IMR-90 (cell line): ENCODE measurements around the gene GLRB. TPM values are rescaled to one million over a fixed set of nuclear protein-coding genes. Genes with fewer than 3 reads are reported as not detected.

Source experiments
- ATAC-seq: fragments of 200-7000 bp; cut with Tn5 transposase; 2 replicates; pipeline ENCODE4 v1.9.1; 2020; ENCODE audit warnings: low read depth, mild to moderate bottlenecking, moderate library complexity
- BruUV-seq: library from RNA; stranded (reverse); fragments of 400-500 nt; replicated peaks from 2 replicates; lab custom pipeline; 2021; lab: Mats Ljungman, UMichigan
- CTCF ChIA-PET: fragments of 300-600 bp; formaldehyde crosslinking; extraction: SDS; loops from one replicate; lab custom pipeline; 2021; ENCODE audit warnings: antibody characterized with exemption; lab: Yijun Ruan, JAX
- POLR2A ChIA-PET: fragments of 300-600 bp; sonication (Branson Sonifier 250); formaldehyde crosslinking; loops from one replicate; lab custom pipeline; 2022; ENCODE audit warnings: antibody characterized with exemption; ENCODE audit not compliant: unreplicated experiment; lab: Charles Lee
- DNase-seq: peaks from one replicate; pipeline ENCODE4 v3.0.0; 2013
- H2AFZ ChIP-seq: replicated peaks from 2 replicates; pipeline ENCODE3; 2013; ENCODE audit warnings: low read length, mild to moderate bottlenecking; ENCODE audit not compliant: poor library complexity
- H2AK5ac ChIP-seq: 2 replicates; pipeline ENCODE4 v1.6.1; 2013; ENCODE audit warnings: low read depth, low read length, inconsistent platforms
- H2AK9ac ChIP-seq: replicated peaks from 2 replicates; pipeline ENCODE3; 2013; ENCODE audit warnings: mild to moderate bottlenecking, low read depth, low read length, moderate library complexity; ENCODE audit not compliant: poor library complexity
- H2BK120ac ChIP-seq: 2 replicates; pipeline ENCODE4 v1.6.1; 2013; ENCODE audit warnings: low read depth, low read length, inconsistent platforms
- H2BK15ac ChIP-seq: 3 replicates; pipeline ENCODE4 v1.6.1; 2013; ENCODE audit warnings: low read depth, low read length, inconsistent platforms
- H2BK20ac ChIP-seq: 2 replicates; pipeline ENCODE4 v1.6.1; 2013; ENCODE audit warnings: low read depth, mild to moderate bottlenecking, inconsistent platforms, low read length, moderate library complexity
- H2BK5ac ChIP-seq: 2 replicates; pipeline ENCODE4 v1.6.1; 2013; ENCODE audit warnings: mild to moderate bottlenecking, low read depth, low read length, inconsistent platforms; ENCODE audit not compliant: poor library complexity, severe bottlenecking
- H3K14ac ChIP-seq: replicated peaks from 2 replicates; pipeline ENCODE4 v1.6.1; 2013; ENCODE audit warnings: low read depth, low read length, inconsistent platforms
- H3K18ac ChIP-seq: 2 replicates; pipeline ENCODE4 v1.6.1; 2013; ENCODE audit warnings: low read depth, low read length, control low read depth
- H3K23ac ChIP-seq: 2 replicates; pipeline ENCODE4 v1.6.1; 2013; ENCODE audit warnings: low read depth, low read length, inconsistent platforms
- H3K27ac ChIP-seq: 2 replicates; pipeline ENCODE4 v1.5.1; 2013; ENCODE audit warnings: mild to moderate bottlenecking, control low read depth, low read length; ENCODE audit not compliant: insufficient read depth
- H3K27me3 ChIP-seq: 2 replicates; pipeline ENCODE4 v1.6.1; 2013; ENCODE audit warnings: low read length; ENCODE audit not compliant: control insufficient read depth, insufficient read depth
- H3K36me3 ChIP-seq: 2 replicates; pipeline ENCODE4 v1.6.1; 2013; ENCODE audit warnings: low read length, mixed read lengths; ENCODE audit not compliant: control insufficient read depth, insufficient read depth
- H3K4ac ChIP-seq: 2 replicates; pipeline ENCODE4 v1.6.1; 2013; ENCODE audit warnings: low read depth, low read length, inconsistent platforms
- H3K4me1 ChIP-seq: 2 replicates; pipeline ENCODE4 v1.6.1; 2013; ENCODE audit warnings: low read length, mixed read lengths; ENCODE audit not compliant: control insufficient read depth, insufficient read depth
- H3K4me2 ChIP-seq: 2 replicates; pipeline ENCODE4 v1.6.1; 2013; ENCODE audit warnings: low read depth, mild to moderate bottlenecking, control low read depth, low read length, moderate library complexity
- H3K4me3 ChIP-seq: 2 replicates; pipeline ENCODE4 v1.5.1; 2013; ENCODE audit warnings: low read depth, mild to moderate bottlenecking, control low read depth, low read length, moderate library complexity; ENCODE audit not compliant: insufficient read depth
- H3K56ac ChIP-seq: 2 replicates; pipeline ENCODE4 v1.6.1; 2013; ENCODE audit warnings: low read length, inconsistent platforms; ENCODE audit not compliant: insufficient read depth; ENCODE audit errors: extremely low read depth
- H3K79me1 ChIP-seq, 2 experiments: 2 replicates each; pipeline ENCODE4 v1.6.1; 2013; ENCODE audit warnings: low read length in 2 of 2, inconsistent platforms in 1 of 2, low read depth in 1 of 2
- H3K9ac ChIP-seq: 2 replicates; pipeline ENCODE4 v1.6.1; 2013; ENCODE audit warnings: low read depth, low read length, control low read depth
- H3K9me1 ChIP-seq: 2 replicates; pipeline ENCODE4 v1.6.1; 2013; ENCODE audit warnings: low read length, inconsistent platforms; ENCODE audit not compliant: insufficient read depth
- H3K9me3 ChIP-seq: 2 replicates; pipeline ENCODE4 v1.6.1; 2013; ENCODE audit warnings: low read length; ENCODE audit not compliant: control insufficient read depth, insufficient read depth
- H4K20me1 ChIP-seq: 2 replicates; pipeline ENCODE4 v1.6.1; 2013; ENCODE audit warnings: low read length, inconsistent platforms; ENCODE audit not compliant: insufficient read depth
- H4K5ac ChIP-seq: 2 replicates; pipeline ENCODE4 v1.6.1; 2013; ENCODE audit warnings: mild to moderate bottlenecking, low read depth, low read length, control low read depth
- H4K8ac ChIP-seq, 2 experiments: 2 replicates each; pipeline ENCODE4 v1.6.1; 2013; ENCODE audit warnings: low read depth in 2 of 2, low read length in 2 of 2, control low read depth in 1 of 2, inconsistent platforms in 1 of 2
- H4K91ac ChIP-seq: 2 replicates; pipeline ENCODE4 v1.6.1; 2013; ENCODE audit warnings: low read depth, low read length, inconsistent platforms; ENCODE audit not compliant: insufficient read depth
- BHLHE40 ChIP-seq: fragments of 150-350 bp; IDR thresholded peaks from 2 replicates; pipeline ENCODE4 v1.6.1; 2016; ENCODE audit warnings: mild to moderate bottlenecking, low read depth, low read length
- CEBPB ChIP-seq: IDR thresholded peaks from 2 replicates; pipeline ENCODE4 v1.6.1; 2012; ENCODE audit warnings: low read depth, low read length, improper control_type of control experiment
- MAZ ChIP-seq: IDR thresholded peaks from 2 replicates; pipeline ENCODE4 v1.6.1; 2012; ENCODE audit warnings: low read depth, mild to moderate bottlenecking, low read length, improper control_type of control experiment, moderate library complexity, borderline replicate concordance
- MXI1 ChIP-seq: IDR thresholded peaks from 2 replicates; pipeline ENCODE4 v1.6.1; 2012; ENCODE audit warnings: low read depth, mild to moderate bottlenecking, low read length, moderate library complexity, borderline replicate concordance
- RCOR1 ChIP-seq: IDR thresholded peaks from 2 replicates; pipeline ENCODE4 v1.6.1; 2012; ENCODE audit warnings: mild to moderate bottlenecking, low read length, improper control_type of control experiment; ENCODE audit not compliant: insufficient replicate concordance
- WGBS, 2 experiments: methylation state at CpG; one replicate each; pipeline versions ENCODE4 v1.1.5 to v1.1.7; 2013; ENCODE audit warnings: missing lambda C conversion rate in 2 of 2; ENCODE audit not compliant: insufficient read length in 1 of 2; ENCODE audit errors: extremely low coverage in 2 of 2; 5-methylcytosine and 5-hydroxymethylcytosine counted together
- dilution Hi-C: fragments of 300-500 bp; cut with HindIII; formaldehyde crosslinking; loops from one replicate; pipeline ENCODE4 v1.14.3; 2018; ENCODE audit warnings: low sequenced_read_pairs; ENCODE audit not compliant: unreplicated experiment
- in situ Hi-C: fragments of 300-500 bp; cut with MboI; formaldehyde crosslinking; loops from 3 replicates; pipeline ENCODE4 v1.14.3; 2019; ENCODE audit warnings: low sequenced_read_pairs, inconsistent platforms, mixed read lengths
- intact Hi-C: fragments of 100-400 bp; cut with micrococcal nuclease; formaldehyde crosslinking; loops from 2 replicates; pipeline ENCODE4 v1.10.0; 2022
- polyA plus RNA-seq, 3 experiments: library from polyadenylated mRNA; depleted of rRNA; stranded (reverse); fragments of >200 nt; gene quantifications; 2 replicates each; pipeline ENCODE4 v1.2.3, GENCODE V29; 2012; ENCODE audit warnings: low replicate concordance in 1 of 3
- total RNA-seq: library from RNA; depleted of rRNA; stranded (reverse); fragments of >200 nt; gene quantifications from 2 replicates; pipeline ENCODE4 v1.2.3, GENCODE V29; 2012

GLRB gene
- total and polyA plus RNA-seq, 2 of the 4 experiments (the other 2 are of a cell fraction) = 3.0 to 3.2 TPM

DNA sequence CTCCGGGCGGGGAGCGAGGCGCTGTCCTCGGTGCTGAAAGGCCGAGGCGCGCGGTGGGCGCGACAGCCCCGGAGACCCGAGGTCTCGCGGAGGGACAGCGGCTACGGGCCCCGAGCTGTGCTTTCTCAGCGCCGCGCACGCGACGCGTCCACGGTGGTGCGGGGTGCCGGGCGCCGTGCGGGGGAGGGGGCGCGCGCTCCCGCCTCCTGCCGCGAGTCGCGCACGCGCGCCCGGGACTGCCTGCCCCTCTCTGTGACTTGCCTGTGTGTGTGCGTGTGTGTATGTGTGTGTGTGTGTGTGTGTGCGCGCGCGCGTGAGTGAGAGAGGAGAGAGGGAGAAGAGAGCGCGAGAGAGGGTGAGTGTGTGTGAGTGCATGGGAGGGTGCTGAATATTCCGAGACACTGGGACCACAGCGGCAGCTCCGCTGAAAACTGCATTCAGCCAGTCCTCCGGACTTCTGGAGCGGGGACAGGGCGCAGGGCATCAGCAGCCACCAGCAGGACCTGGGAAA is 144.5 kb downstream of the GLRB start, which contains the start of gene GRIA2:
Gene GRIA2 (plus strand): TSS at position 358 of the 511 bp plus-strand sequence. CDS start 315 bp downstream, outside the sequence.
- Histone ChIP-seq H3K4me3 (peak within 1 kb of the TSS; percentile 37), H2BK15ac (no peak within 1 kb of the TSS), H2BK120ac (no peak within 1 kb of the TSS), H3K79me1 (no peaks in the 10 kb centered on the region), H3K9me1 (no peaks in the 10 kb centered on the region; the same call in 1 of the 2 replicates), H2AK9ac (no peak within 1 kb of the TSS), H3K36me3 (no peaks in the 10 kb centered on the region), H3K27me3 (peaks cover 33% of the 10 kb centered on the region), H3K9me3 (no peaks in the 10 kb centered on the region; the same call in 1 of the 2 replicates), H3K14ac (no peak within 1 kb of the TSS), H2BK20ac (no peak within 1 kb of the TSS), H3K4me1 (peaks cover 4% of the 10 kb centered on the region; the same call in 1 of the 2 replicates), H4K8ac (no peak within 1 kb of the TSS), H4K91ac (no peak within 1 kb of the TSS), H2BK5ac (no peak within 1 kb of the TSS), H3K9ac (no peak within 1 kb of the TSS), H2AK5ac (no peak within 1 kb of the TSS), H4K5ac (no peak within 1 kb of the TSS), H3K4ac (no peak within 1 kb of the TSS), H2AFZ (peak within 1 kb of the TSS; percentile 73), H3K27ac (no peak within 1 kb of the TSS), H3K18ac (no peak within 1 kb of the TSS), H3K23ac (no peak within 1 kb of the TSS), H4K20me1 (no peaks in the 10 kb centered on the region), H3K56ac (no peak within 1 kb of the TSS), H3K4me2 (peak within 1 kb of the TSS; percentile 64; the same call in 1 of the 2 replicates)
- in situ Hi-C loops (loop anchor here (25.0 kb wide), 1 partner anchor 967 kb away; no protein-coding TSS in a partner anchor), intact Hi-C loops (loop anchor here (5.0 kb wide), 1 partner anchor 952 kb away; the partner anchor contains the start of gene GASK1B), dilution Hi-C loops (no loop called here)
- BruUV-seq = no TSS peak
- ChIA-PET POLR2A (no interaction called here), CTCF (interaction anchor here (1.1 kb wide), 1 partner anchor 604 kb away, joined by 3 read pairs; no protein-coding TSS in a partner anchor)
- DNase-seq = peak; percentile 54
- peak; percentile 73; the same call in 1 of the 2 replicates for TF ChIP-seq MAZ
- no peak for TF ChIP-seq RCOR1
- TF ChIP-seq MXI1 = peak; percentile 55; the same call in 1 of the 2 replicates
- peak; percentile 65 for TF ChIP-seq BHLHE40
- TF ChIP-seq CEBPB = no peak
- ATAC-seq = peak; percentile 94
- WGBS, 2 experiments = 5% methylated on average over 14 of the region's 57 CpGs; no CpG with 5 or more reads in 1 of the 2 experiments
